ENCODE measurements around the gene MGAT4A.

MGAT4A gene

DNA sequence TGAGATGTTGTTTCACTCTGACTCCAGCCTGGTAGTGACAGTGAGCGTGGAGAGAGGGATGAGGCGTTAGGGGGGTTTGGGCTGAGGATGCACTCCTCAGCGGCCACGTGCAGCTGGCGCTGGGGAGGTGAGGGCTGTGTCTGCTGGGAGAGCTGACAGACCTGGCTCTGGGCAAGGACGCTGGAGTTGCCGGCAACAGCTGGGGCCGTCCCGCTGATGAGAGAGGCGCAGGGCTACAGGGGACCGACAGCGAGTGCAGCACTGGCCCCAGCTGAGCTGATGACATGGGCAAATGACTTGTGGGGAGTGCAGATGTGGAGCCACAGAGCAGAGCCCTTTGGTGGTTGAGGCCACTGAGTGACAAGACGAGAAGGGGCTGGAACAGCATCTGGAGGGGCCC, 161.0 kb downstream of the MGAT4A start:
- no peak for DNase-seq

DNA sequence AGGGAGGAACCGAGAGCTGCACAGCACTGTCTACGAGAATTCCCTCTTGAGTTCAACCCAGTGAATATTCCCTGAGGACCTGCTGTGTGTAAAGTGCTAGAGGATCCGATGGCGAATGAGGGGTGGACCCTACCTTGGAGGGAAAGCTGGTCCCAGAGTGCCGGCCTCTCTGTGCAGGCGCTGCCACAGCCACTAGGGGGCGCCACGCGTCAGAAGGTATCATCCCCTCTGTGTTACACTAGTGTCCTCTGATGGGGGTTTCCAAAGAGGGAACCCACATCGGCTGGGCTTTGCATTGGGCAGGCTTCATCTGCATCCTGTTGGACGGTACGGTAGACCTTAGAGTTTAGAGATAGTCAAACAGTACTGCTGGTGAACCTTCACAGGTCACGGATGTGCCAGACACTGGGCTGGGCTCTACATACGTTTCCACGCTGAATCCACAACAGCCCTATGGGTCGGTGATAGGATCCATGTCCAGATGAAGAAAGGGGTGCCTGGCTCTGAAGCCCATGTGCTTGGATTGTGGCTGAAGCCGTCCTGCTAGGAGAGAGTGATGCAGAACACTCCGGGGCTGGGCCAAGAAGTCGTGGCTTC, 161.6 kb downstream of the MGAT4A start:
- peak; percentile 79 for DNase-seq
